ENCODE results near the gene SDHA.
"Not testable (repeated sequence)": the region's sequence is repeated elsewhere in the genome, so short reads cannot be mapped to it uniquely, and the experiment has no call there.

GRCh38 chr5:256347-256746 is 38.2 kb downstream of the SDHA start:
- TF ChIP-seq CTCF (IDR thresholded peaks at IDR 0.05; ENCODE audit: low read depth, low read length); POLR2A (IDR thresholded peaks at IDR 0.05; ENCODE audit: extremely low read depth, insufficient read length); MAX (IDR thresholded peaks at IDR 0.05; ENCODE audit: low read depth, low read length); MYC (IDR thresholded peaks at IDR 0.05; ENCODE audit: low read depth, low read length): not testable (repeated sequence)

All from NB4 (cell line).